K562 (cell line): ENCODE measurements around the gene PDGFC. TPM values are rescaled to one million over a fixed set of nuclear protein-coding genes. Genes with fewer than 3 reads are reported as not detected.

Source experiments
- ATAC-seq: fragments of 200-7000 bp; cut with Tn5 transposase; 3 replicates; pipeline ENCODE4 v1.9.1; 2020; ENCODE audit warnings: moderate library complexity
- BruUV-seq: library from RNA; stranded (reverse); fragments of 400-500 nt; replicated peaks from 2 replicates; lab custom pipeline; 2021; lab: Mats Ljungman, UMichigan
- CTCF ChIA-PET: fragments of 300-600 bp; formaldehyde crosslinking; extraction: SDS; loops from one replicate; lab custom pipeline; 2021; ENCODE audit warnings: low intra/inter-chr PET ratio; lab: Yijun Ruan, JAX
- POLR2A ChIA-PET: fragments of 300-600, 350-650 bp; sonication (Branson Sonifier 250); formaldehyde crosslinking; extraction: SDS; loops from one replicate; lab custom pipeline; 2021; ENCODE audit warnings: antibody characterized with exemption, inconsistent platforms; lab: Yijun Ruan, JAX
- DNase-seq, 4 experiments: peaks; one replicate each; pipeline versions ENCODE4 v3.0.0 to v3.0.0-alpha.2; 2011 to 2018; ENCODE audit warnings: low spot score in 3 of 4, mixed read lengths in 3 of 4; ENCODE audit errors: extremely low read depth in 1 of 4
- FAIRE-seq: peaks from 2 replicates; lab custom pipeline; 2011; peaks lifted over from hg19 to GRCh38; lab: Jason Lieb, UNC
- H2AFZ ChIP-seq: 2 replicates; pipeline ENCODE4 v1.6.0; 2011; ENCODE audit warnings: low read depth, low read length, control low read depth, inconsistent platforms
- H3K27ac ChIP-seq: fragments of 200-600 bp; 3 replicates; pipeline ENCODE4 v1.8.0; 2011; ENCODE audit warnings: low read depth, mild to moderate bottlenecking, control low read depth, inconsistent platforms, low read length, moderate library complexity, mixed read lengths; ENCODE audit errors: extremely low read depth
- H3K27me3 ChIP-seq, 2 experiments: fragments of 300-600 bp in 1 of 2; 2 replicates in 1 of 2; 3 replicates in 1 of 2; pipeline versions ENCODE4 v1.6.0 to v1.8.0; 2011; ENCODE audit warnings: inconsistent platforms in 2 of 2, low read length in 2 of 2, mild to moderate bottlenecking in 1 of 2, mixed read lengths in 1 of 2, moderate library complexity in 1 of 2; ENCODE audit not compliant: control insufficient read depth in 2 of 2, insufficient read depth in 2 of 2
- H3K36me3 ChIP-seq: fragments of 300-600 bp; 3 replicates; pipeline ENCODE4 v1.8.0; 2011; ENCODE audit warnings: mild to moderate bottlenecking, low read length, inconsistent platforms; ENCODE audit not compliant: control insufficient read depth, insufficient read depth
- H3K4me1 ChIP-seq, 2 experiments: fragments of 200-600 bp in 1 of 2; replicated peaks in 1 of 2; 2 replicates in 1 of 2; 3 replicates in 1 of 2; pipeline versions ENCODE4 v1.5.1 to v1.8.0; 2011; ENCODE audit warnings: inconsistent platforms in 2 of 2, low read length in 2 of 2, mild to moderate bottlenecking in 1 of 2, mixed read lengths in 1 of 2, moderate library complexity in 1 of 2; ENCODE audit not compliant: control insufficient read depth in 2 of 2, insufficient read depth in 2 of 2
- H3K4me2 ChIP-seq: 2 replicates; pipeline ENCODE4 v1.6.1; 2011; ENCODE audit warnings: low read length, control low read depth, inconsistent platforms, mixed read lengths; ENCODE audit not compliant: insufficient read depth
- H3K4me3 ChIP-seq: fragments of 200-600 bp; sonication (generic), shearing (Covaris generic); 2 replicates; pipeline ENCODE4 v1.5.1; 2016; ENCODE audit warnings: control low read depth, inconsistent platforms
- H3K79me2 ChIP-seq: fragments of 200-600 bp; 3 replicates; pipeline ENCODE4 v1.8.0; 2011; ENCODE audit warnings: low read length, inconsistent platforms; ENCODE audit not compliant: control insufficient read depth, insufficient read depth
- H3K9ac ChIP-seq, 2 experiments: 2 replicates each; pipeline versions ENCODE4 v1.6.0 to v1.6.1; 2011; ENCODE audit warnings: low read depth in 2 of 2, low read length in 2 of 2, control low read depth in 1 of 2, inconsistent platforms in 1 of 2, mild to moderate bottlenecking in 1 of 2, mixed read lengths in 1 of 2; ENCODE audit not compliant: insufficient read depth in 1 of 2
- H3K9me1 ChIP-seq: one replicate; pipeline ENCODE4 v1.6.0; 2011; ENCODE audit warnings: inconsistent platforms, mild to moderate bottlenecking, low read length, moderate library complexity; ENCODE audit not compliant: control insufficient read depth, insufficient read depth
- H3K9me3 ChIP-seq: replicated peaks from 2 replicates; pipeline ENCODE4 v1.5.1; 2011; ENCODE audit warnings: low read depth, low read length, inconsistent platforms; ENCODE audit not compliant: control insufficient read depth, insufficient read depth
- H4K20me1 ChIP-seq: replicated peaks from 2 replicates; pipeline ENCODE4 v1.6.1; 2011; ENCODE audit warnings: low read length, inconsistent platforms, mixed read lengths; ENCODE audit not compliant: control insufficient read depth, insufficient read depth
- CBX1 ChIP-seq: sonication (generic); IDR thresholded peaks from 2 replicates; pipeline ENCODE4 v1.6.1; 2016; ENCODE audit warnings: antibody characterized with exemption, low read depth, mild to moderate bottlenecking
- FOS ChIP-seq: IDR thresholded peaks from 3 replicates; pipeline ENCODE4 v1.6.1; 2011; ENCODE audit not compliant: insufficient read length; ENCODE audit errors: extremely low read depth
- FOXM1 ChIP-seq, 2 experiments: fragments of 450-650 bp in 1 of 2; sonication (generic) in 1 of 2; formaldehyde crosslinking in 1 of 2; IDR thresholded peaks; 2 replicates each; pipeline versions ENCODE4 v1.6.1 to v1.9.0; 2017 to 2022; ENCODE audit warnings: low read depth in 2 of 2, mild to moderate bottlenecking in 2 of 2, missing genetic modification reagents in 1 of 2, moderate library complexity in 1 of 2
- NUFIP1 ChIP-seq: fragments of 450-650 bp; IDR thresholded peaks from 2 replicates; pipeline ENCODE4 v1.6.1; 2018; ENCODE audit not compliant: partially characterized antibody
- PHB ChIP-seq: fragments of 250-450 bp; sonication (Bioruptor Pico); IDR thresholded peaks from 2 replicates; pipeline ENCODE4 v1.5.0; 2021
- RBM17 ChIP-seq: fragments of 200-400 bp; formaldehyde crosslinking; IDR thresholded peaks from 2 replicates; pipeline ENCODE4 v1.6.1; 2017; ENCODE audit warnings: low read depth, mild to moderate bottlenecking, low read length, borderline replicate concordance
- ZNF174 ChIP-seq: fragments of 250-450 bp; sonication (Bioruptor Pico); IDR thresholded peaks from 2 replicates; pipeline ENCODE4 v1.4.0; 2020; ENCODE audit warnings: mild to moderate bottlenecking
- ZNF217 ChIP-seq: sonication (generic); formaldehyde crosslinking; IDR thresholded peaks from 2 replicates; pipeline ENCODE4 v1.8.0; 2022; ENCODE audit warnings: mild to moderate bottlenecking, missing genetic modification reagents
- ZNF354B ChIP-seq: fragments of 250-450 bp; sonication (Bioruptor Pico); IDR thresholded peaks from 2 replicates; pipeline ENCODE4 v1.4.0; 2020
- WGBS: fragments of 100-300 bp; shearing (Covaris generic); methylation state at CpG from one replicate; pipeline ENCODE4 v1.1.6; 2016; ENCODE audit warnings: low coverage, mixed read lengths; ENCODE audit not compliant: insufficient coverage; ENCODE audit errors: missing lambda C conversion rate; 5-methylcytosine and 5-hydroxymethylcytosine counted together
- in situ Hi-C: fragments of 300-500 bp; cut with MboI; formaldehyde crosslinking; loops from 4 replicates; pipeline ENCODE4 v1.15.0; 2018; ENCODE audit warnings: inconsistent platforms, mixed read lengths
- intact Hi-C: fragments of 100-400 bp; cut with micrococcal nuclease; formaldehyde crosslinking; loops from 2 replicates; pipeline ENCODE4 v1.14.2; 2022
- polyA plus RNA-seq, 8 experiments: library from polyadenylated mRNA; depleted of rRNA in 4 of 8; stranded (reverse) in 5 of 8; unstranded in 3 of 8; fragments of >200 nt; fragmentation: Nextera tagmentation in 2 of 8; fragmentation: Illumina TruSeq in 1 of 8; extraction: Ambion mirVana in 2 of 8; extraction: Trizol in 1 of 8; gene quantifications; 2 replicates each; pipeline versions ENCODE4 v1.2.1 to v1.2.3, GENCODE V29; 2011 to 2014; ENCODE audit warnings: inconsistent platforms in 1 of 8, missing spikeins in 1 of 8
- total RNA-seq, 7 experiments: library from RNA; depleted of rRNA in 6 of 7; stranded (reverse); fragments of >200 nt in 6 of 7; fragmentation: Illumina TruSeq in 2 of 7; extraction: Trizol in 2 of 7; gene quantifications; 2 replicates each; pipeline versions ENCODE4 v1.2.1 to v1.2.3, GENCODE V29; 2011 to 2021; ENCODE audit warnings: low replicate concordance in 1 of 7
- TF ChIP-seq, protein P1 (sequence below): fragments of 450-650 bp; formaldehyde crosslinking; IDR thresholded peaks from 2 replicates; pipeline ENCODE4 v1.4.0; 2020; ENCODE audit warnings: mild to moderate bottlenecking, moderate library complexity
- TF ChIP-seq, protein P2 (sequence below): sonication (generic); formaldehyde crosslinking; IDR thresholded peaks from 2 replicates; pipeline ENCODE4 v1.8.1; 2023; ENCODE audit warnings: mild to moderate bottlenecking, missing genetic modification reagents

The PDGFC gene
- total and polyA plus RNA-seq, 9 of the 15 experiments (the other 6 are each of a cell fraction or from before 2014, with no cell fraction given): not detected

DNA sequence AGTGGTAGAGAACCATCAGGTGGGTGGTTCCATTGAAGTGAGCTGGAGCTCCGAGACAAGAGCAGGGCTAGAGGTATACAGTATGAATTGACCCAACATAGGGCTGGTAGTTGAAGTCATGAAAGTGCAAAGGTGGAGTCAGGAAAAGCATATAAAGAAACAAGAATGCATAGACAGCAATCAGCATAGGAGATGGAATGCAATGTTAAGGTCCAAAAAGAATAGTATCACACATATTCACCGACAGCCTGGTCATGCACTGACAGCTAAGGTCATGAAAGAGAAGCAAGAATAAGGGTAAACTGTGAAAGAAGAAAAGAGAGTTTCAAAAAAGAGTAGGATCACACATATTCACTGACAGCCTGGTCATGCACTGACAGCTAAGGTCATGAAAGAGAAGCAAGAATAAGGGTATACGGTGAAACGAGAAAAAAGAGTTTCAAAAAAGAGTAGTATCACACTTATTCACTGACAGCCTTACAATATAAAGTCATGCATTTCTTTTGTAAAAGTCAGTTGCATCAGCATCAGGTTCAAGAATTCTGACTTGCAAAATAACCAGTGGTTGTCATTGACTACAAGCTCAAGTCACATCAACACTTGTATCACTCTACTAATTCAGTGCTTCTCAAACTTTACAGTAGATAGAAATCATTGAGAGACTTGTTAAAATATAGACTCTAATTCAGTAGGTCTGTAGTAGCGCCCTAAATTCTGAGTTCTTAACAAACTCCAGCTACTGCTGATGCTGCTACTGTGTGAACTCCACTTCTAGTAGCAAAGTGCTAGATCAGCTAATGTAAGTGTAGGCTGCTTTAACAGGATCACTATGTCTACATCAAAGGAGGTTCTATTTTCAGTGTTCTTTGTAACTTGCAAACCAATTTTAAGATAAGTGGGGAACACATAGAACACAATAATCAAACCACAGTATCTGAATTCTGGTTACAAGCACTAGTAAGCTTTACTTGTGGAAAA, 221.9 kb downstream of the PDGFC start:
- no peaks in the 10 kb centered on the region for H3K9me1 ChIP-seq
- H3K4me1 ChIP-seq: no peaks in the 10 kb centered on the region
- no peaks in the 10 kb centered on the region for H3K36me3 ChIP-seq
- no peak overlapping the region for H3K27ac ChIP-seq
- H3K27me3 ChIP-seq: no peaks in the 10 kb centered on the region
- ATAC-seq (no peak), FAIRE-seq (no peak), DNase-seq (no peak)
- in situ Hi-C loops (no loop called here), intact Hi-C loops (no loop called here)
- no peaks in the 10 kb centered on the region for H3K9me3 ChIP-seq
- POLR2A ChIA-PET: no interaction called here
- TF ChIP-seq RBM17 (no peak), ZNF217 (CRISPR knock-in tag) (no peak), ZNF354B (no peak), CBX1 (no peak)
- no peak overlapping the region for H2AFZ ChIP-seq
- 0% methylated on average over 5 of the region's 5 CpGs for WGBS
- no TSS peak for BruUV-seq
- H3K4me2 ChIP-seq: no peak overlapping the region
- H4K20me1 ChIP-seq: no peaks in the 10 kb centered on the region
- H3K79me2 ChIP-seq: no peaks in the 10 kb centered on the region
- no peak overlapping the region for H3K9ac ChIP-seq
- no peak overlapping the region for H3K4me3 ChIP-seq
- CTCF ChIA-PET: no interaction called here

DNA sequence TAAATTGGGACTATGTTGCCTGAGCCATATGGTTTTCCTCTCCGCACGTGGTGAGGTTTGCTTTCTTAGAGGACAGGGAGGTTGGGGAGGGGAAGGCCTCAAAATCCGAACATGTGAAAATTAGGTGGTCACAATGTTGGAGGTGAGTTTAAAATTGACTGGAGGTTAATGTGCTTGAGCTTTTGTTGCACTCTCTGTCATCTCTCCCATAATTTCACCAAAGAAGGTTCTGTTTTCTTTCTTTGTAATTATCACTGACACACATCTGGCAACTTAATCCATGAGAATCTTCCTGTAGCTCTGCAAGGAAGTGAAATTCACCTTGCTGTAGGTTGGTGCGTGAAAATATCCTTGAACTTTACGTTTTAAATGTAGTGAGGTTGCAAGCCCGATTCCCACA, 225.5 kb downstream of the PDGFC start:
- no peaks in the 10 kb centered on the region for H3K79me2 ChIP-seq
- no peak overlapping the region for H3K4me2 ChIP-seq
- in situ Hi-C loops: no loop called here
- 2% methylated on average over 6 of the region's 6 CpGs for WGBS
- H3K9ac ChIP-seq: no peak overlapping the region
- CTCF ChIA-PET: no interaction called here
- intact Hi-C loops: no loop called here
- no peaks in the 10 kb centered on the region for H3K9me1 ChIP-seq
- no peaks in the 10 kb centered on the region for H3K9me3 ChIP-seq
- no peak overlapping the region for H3K27ac ChIP-seq
- H4K20me1 ChIP-seq: no peaks in the 10 kb centered on the region
- no peak overlapping the region for H3K4me3 ChIP-seq
- BruUV-seq: no TSS peak
- H3K27me3 ChIP-seq: no peaks in the 10 kb centered on the region
- ATAC-seq: no peak
- no peak for DNase-seq
- no peak for FAIRE-seq
- H3K4me1 ChIP-seq: no peaks in the 10 kb centered on the region
- no peak overlapping the region for H2AFZ ChIP-seq
- POLR2A ChIA-PET: no interaction called here
- no peaks in the 10 kb centered on the region for H3K36me3 ChIP-seq
- TF ChIP-seq FOS: no peak
- TF ChIP-seq, protein P1, sequence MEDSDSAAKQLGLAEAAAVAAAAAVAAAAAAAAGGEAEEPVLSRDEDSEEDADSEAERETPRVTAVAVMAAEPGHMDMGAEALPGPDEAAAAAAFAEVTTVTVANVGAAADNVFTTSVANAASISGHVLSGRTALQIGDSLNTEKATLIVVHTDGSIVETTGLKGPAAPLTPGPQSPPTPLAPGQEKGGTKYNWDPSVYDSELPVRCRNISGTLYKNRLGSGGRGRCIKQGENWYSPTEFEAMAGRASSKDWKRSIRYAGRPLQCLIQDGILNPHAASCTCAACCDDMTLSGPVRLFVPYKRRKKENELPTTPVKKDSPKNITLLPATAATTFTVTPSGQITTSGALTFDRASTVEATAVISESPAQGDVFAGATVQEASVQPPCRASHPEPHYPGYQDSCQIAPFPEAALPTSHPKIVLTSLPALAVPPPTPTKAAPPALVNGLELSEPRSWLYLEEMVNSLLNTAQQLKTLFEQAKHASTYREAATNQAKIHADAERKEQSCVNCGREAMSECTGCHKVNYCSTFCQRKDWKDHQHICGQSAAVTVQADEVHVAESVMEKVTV (CRISPR knock-in tag): no peak
- no peak for TF ChIP-seq PHB (CRISPR knock-in tag)
- no peak for TF ChIP-seq NUFIP1
- TF ChIP-seq, protein P2, sequence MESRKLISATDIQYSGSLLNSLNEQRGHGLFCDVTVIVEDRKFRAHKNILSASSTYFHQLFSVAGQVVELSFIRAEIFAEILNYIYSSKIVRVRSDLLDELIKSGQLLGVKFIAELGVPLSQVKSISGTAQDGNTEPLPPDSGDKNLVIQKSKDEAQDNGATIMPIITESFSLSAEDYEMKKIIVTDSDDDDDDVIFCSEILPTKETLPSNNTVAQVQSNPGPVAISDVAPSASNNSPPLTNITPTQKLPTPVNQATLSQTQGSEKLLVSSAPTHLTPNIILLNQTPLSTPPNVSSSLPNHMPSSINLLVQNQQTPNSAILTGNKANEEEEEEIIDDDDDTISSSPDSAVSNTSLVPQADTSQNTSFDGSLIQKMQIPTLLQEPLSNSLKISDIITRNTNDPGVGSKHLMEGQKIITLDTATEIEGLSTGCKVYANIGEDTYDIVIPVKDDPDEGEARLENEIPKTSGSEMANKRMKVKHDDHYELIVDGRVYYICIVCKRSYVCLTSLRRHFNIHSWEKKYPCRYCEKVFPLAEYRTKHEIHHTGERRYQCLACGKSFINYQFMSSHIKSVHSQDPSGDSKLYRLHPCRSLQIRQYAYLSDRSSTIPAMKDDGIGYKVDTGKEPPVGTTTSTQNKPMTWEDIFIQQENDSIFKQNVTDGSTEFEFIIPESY (CRISPR knock-in tag): no peak
- no peak for TF ChIP-seq ZNF174 (CRISPR knock-in tag)
- TF ChIP-seq FOXM1 (IDR thresholded peaks at IDR 0.05; ENCODE audit: low read depth): no peak
- no peak for TF ChIP-seq FOXM1 (CRISPR knock-in tag; IDR thresholded peaks at IDR 0.05; ENCODE audit: low read depth)
